HG03575 (cell line): ENCODE results near the gene CMTM4.
"Not testable (repeated sequence)": the region's sequence is repeated elsewhere in the genome, so short reads cannot be mapped to it uniquely, and the experiment has no call there.

Experiments used
- ATAC-seq: cut with Tn5 transposase; IDR thresholded peaks from one replicate; pipeline ENCODE4 v1.9.1; 2021; ENCODE audit not compliant: unreplicated experiment, insufficient number of reproducible peaks, low FRiP score; ENCODE audit errors: extremely low read depth

Gene CMTM4

GRCh38 chr16:66681676-66682075, 14.9 kb downstream of the CMTM4 start:
- no peak for ATAC-seq

GRCh38 chr16:66678337-66678736, 18.2 kb downstream of the CMTM4 start:
- ATAC-seq, result no peak

- no peak for ATAC-seq
Observed at GRCh38 chr16:66677836-66678235, 18.7 kb downstream of the CMTM4 start.

GRCh38 chr16:66677179-66677578, 19.4 kb downstream of the CMTM4 start:
- no peak for ATAC-seq

- ATAC-seq, result no peak
Observed at GRCh38 chr16:66676599-66676998, 19.9 kb downstream of the CMTM4 start.

- ATAC-seq, result no peak
Observed at GRCh38 chr16:66673691-66674090, 22.9 kb downstream of the CMTM4 start.

- ATAC-seq, result no peak
Observed at GRCh38 chr16:66670691-66671388, 25.7 kb downstream of the CMTM4 start.

- ATAC-seq, result no peak
Observed at GRCh38 chr16:66668777-66669444, 27.6 kb downstream of the CMTM4 start.

- no peak for ATAC-seq
Observed at GRCh38 chr16:66667944-66668343, 28.6 kb downstream of the CMTM4 start.

GRCh38 chr16:66662445-66663194, 33.9 kb downstream of the CMTM4 start:
- ATAC-seq, result no peak

- ATAC-seq, result not testable (repeated sequence)
Observed at GRCh38 chr16:66661671-66662346, 34.7 kb downstream of the CMTM4 start.

- no peak for ATAC-seq
Observed at GRCh38 chr16:66661210-66661560, 35.4 kb downstream of the CMTM4 start.

GRCh38 chr16:66660422-66661209, 35.9 kb downstream of the CMTM4 start:
- no peak for ATAC-seq

GRCh38 chr16:66658860-66659190, 37.7 kb downstream of the CMTM4 start:
- no peak for ATAC-seq

- ATAC-seq, result no peak
Observed at GRCh38 chr16:66658143-66658859, 38.2 kb downstream of the CMTM4 start.

GRCh38 chr16:66656547-66656946, 40.0 kb downstream of the CMTM4 start:
- ATAC-seq, result no peak

- ATAC-seq, result no peak
Observed at GRCh38 chr16:66653581-66654350, 42.8 kb downstream of the CMTM4 start.
